Karpas-422 (cell line): ENCODE results near the gene DDIT4. TPM values are rescaled to one million over a fixed set of nuclear protein-coding genes. Genes with fewer than 3 reads are reported as not detected.
"Not testable (repeated sequence)": the region's sequence is repeated elsewhere in the genome, so short reads cannot be mapped to it uniquely, and the experiment has no call there.

Source experiments
- DNase-seq: peaks from one replicate; pipeline ENCODE4 v3.0.0-alpha.2; 2015
- H2AFZ ChIP-seq: fragments of 200-600 bp; sonication (generic); 2 replicates; pipeline ENCODE4 v1.6.1; 2014; ENCODE audit warnings: antibody characterized with exemption, low read length, mixed read lengths
- H3K27ac ChIP-seq: fragments of 200-600 bp; sonication (generic); 2 replicates; pipeline ENCODE4 v1.5.1; 2014; ENCODE audit warnings: mild to moderate bottlenecking, low read length, moderate library complexity
- H3K27me3 ChIP-seq: fragments of 200-600 bp; sonication (generic); 2 replicates; pipeline ENCODE4 v1.6.1; 2014; ENCODE audit warnings: low read length, mixed read lengths
- H3K36me3 ChIP-seq: fragments of 200-600 bp; sonication (generic); 2 replicates; pipeline ENCODE4 v1.6.1; 2014; ENCODE audit warnings: low read length, mixed read lengths; ENCODE audit not compliant: insufficient read depth
- H3K4me1 ChIP-seq: fragments of 200-600 bp; sonication (generic); 2 replicates; pipeline ENCODE4 v1.6.1; 2014; ENCODE audit warnings: mild to moderate bottlenecking, low read length, mixed read lengths
- H3K4me2 ChIP-seq: fragments of 200-600 bp; sonication (generic); 2 replicates; pipeline ENCODE4 v1.6.1; 2014; ENCODE audit warnings: low read length, low read depth, mild to moderate bottlenecking; ENCODE audit not compliant: poor library complexity, severe bottlenecking
- H3K4me3 ChIP-seq: fragments of 200-600 bp; sonication (generic); 2 replicates; pipeline ENCODE4 v1.5.1; 2014; ENCODE audit warnings: mild to moderate bottlenecking, antibody characterized with exemption, low read length, mixed read lengths
- H3K79me2 ChIP-seq: fragments of 200-600 bp; sonication (generic); 2 replicates; pipeline ENCODE4 v1.6.1; 2014; ENCODE audit warnings: mild to moderate bottlenecking, low read length, mixed read lengths
- H3K9ac ChIP-seq: fragments of 200-600 bp; sonication (generic); 2 replicates; pipeline ENCODE4 v1.6.0; 2014; ENCODE audit warnings: low read length
- H3K9me2 ChIP-seq: fragments of 200-600 bp; sonication (generic), shearing (Covaris generic); replicated peaks from 2 replicates; pipeline ENCODE4 v1.6.0; 2014; ENCODE audit warnings: mild to moderate bottlenecking, low read length, moderate library complexity; ENCODE audit not compliant: insufficient read depth
- H3K9me3 ChIP-seq: fragments of 300-700, 200-600 bp; sonication (generic); 2 replicates; pipeline ENCODE4 v1.6.1; 2014; ENCODE audit warnings: low read length, mixed read lengths
- H4K20me1 ChIP-seq: fragments of 200-600 bp; sonication (generic); 2 replicates; pipeline ENCODE4 v1.6.1; 2014; ENCODE audit warnings: mild to moderate bottlenecking, antibody characterized with exemption, low read length, low read depth; ENCODE audit not compliant: insufficient read depth
- total RNA-seq: library from RNA; depleted of rRNA; stranded (reverse); fragments of >200 nt; shearing (Covaris generic); gene quantifications from 2 replicates; pipeline ENCODE4 v1.2.3, GENCODE V29; 2014; ENCODE audit warnings: low replicate concordance

Gene DDIT4
- total RNA-seq, 1 experiment from 2014 or later = 331 TPM

GRCh38 chr10:72267819-72268399 lies 5.8 kb upstream of the DDIT4 start:
- no peaks in the 10 kb centered on the region for H3K36me3 ChIP-seq
- no peak overlapping the region for H3K27ac ChIP-seq
- H3K4me1 ChIP-seq = peaks cover 20% of the 10 kb centered on the region
- no peak for DNase-seq
- no peak overlapping the region for H3K9ac ChIP-seq
- H3K4me3 ChIP-seq = no peak overlapping the region
- no peaks in the 10 kb centered on the region for H3K9me3 ChIP-seq
- no peaks in the 10 kb centered on the region for H4K20me1 ChIP-seq
- H3K9me2 ChIP-seq = no peaks in the 10 kb centered on the region
- H2AFZ ChIP-seq = no peak overlapping the region
- H3K27me3 ChIP-seq = no peaks in the 10 kb centered on the region
- no peak overlapping the region for H3K4me2 ChIP-seq
- no peaks in the 10 kb centered on the region for H3K79me2 ChIP-seq

- H3K27me3 ChIP-seq, H4K20me1 ChIP-seq, H3K79me2 ChIP-seq, H3K4me2 ChIP-seq, H2AFZ ChIP-seq, H3K4me3 ChIP-seq, H3K9me3 ChIP-seq, H3K9me2 ChIP-seq, DNase-seq, H3K9ac ChIP-seq, H3K27ac ChIP-seq, H3K36me3 ChIP-seq: not testable (repeated sequence)
- peaks cover 18% of the 10 kb centered on the region for H3K4me1 ChIP-seq
These were observed 5.1 kb upstream of the DDIT4 start for GRCh38 chr10:72268475-72269200.

GRCh38 chr10:72270607-72271281 lies 3.0 kb upstream of the DDIT4 start:
- H3K27ac ChIP-seq = no peak overlapping the region
- H3K27me3 ChIP-seq = no peaks in the 10 kb centered on the region
- DNase-seq = no peak
- H3K9ac ChIP-seq = no peak overlapping the region
- no peaks in the 10 kb centered on the region for H3K9me2 ChIP-seq
- no peak overlapping the region for H3K4me2 ChIP-seq
- no peaks in the 10 kb centered on the region for H3K9me3 ChIP-seq
- H3K4me1 ChIP-seq = peaks cover 28% of the 10 kb centered on the region
- peaks cover 18% of the 10 kb centered on the region for H4K20me1 ChIP-seq
- peaks cover 12% of the 10 kb centered on the region for H3K79me2 ChIP-seq
- H3K4me3 ChIP-seq = no peak overlapping the region
- H3K36me3 ChIP-seq = peaks cover 18% of the 10 kb centered on the region
- no peak overlapping the region for H2AFZ ChIP-seq

DNA sequence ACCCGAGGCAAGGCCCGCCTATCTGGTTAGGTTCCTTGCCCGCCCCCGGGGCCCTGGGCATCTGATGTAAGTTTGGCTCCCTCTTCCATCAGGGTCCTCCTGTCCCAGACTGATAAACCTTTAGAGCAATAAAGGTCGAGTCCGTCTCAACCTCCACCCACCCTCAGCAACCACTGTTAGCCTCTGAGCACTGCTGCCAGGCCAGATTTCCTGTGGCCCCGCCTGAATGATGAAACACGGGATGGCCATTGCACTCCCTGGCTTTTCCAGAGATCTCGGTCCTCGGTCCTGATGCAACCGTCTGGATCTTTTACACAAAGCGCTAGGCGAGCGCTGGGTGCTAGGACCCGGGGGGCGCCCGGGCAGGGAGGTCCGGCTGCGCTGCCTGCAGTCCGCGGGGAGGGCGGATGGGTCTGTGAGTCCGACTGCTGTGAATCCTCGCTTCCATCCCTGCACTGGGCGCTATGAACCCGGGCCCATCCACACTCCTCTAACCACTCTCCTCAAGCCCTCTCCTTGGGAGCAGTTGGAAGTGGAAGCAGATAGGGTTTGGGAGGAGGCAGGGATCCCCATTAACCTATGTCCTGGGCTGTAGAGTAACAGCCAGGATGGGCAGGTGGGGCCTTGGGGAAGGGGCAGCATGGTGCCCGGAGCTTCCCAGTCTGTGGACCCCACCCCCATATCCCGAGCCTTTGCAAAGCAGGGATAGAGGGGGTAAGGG lies 875 bp upstream of the DDIT4 start:
- peak overlapping the region; percentile 47 for H2AFZ ChIP-seq

DNA sequence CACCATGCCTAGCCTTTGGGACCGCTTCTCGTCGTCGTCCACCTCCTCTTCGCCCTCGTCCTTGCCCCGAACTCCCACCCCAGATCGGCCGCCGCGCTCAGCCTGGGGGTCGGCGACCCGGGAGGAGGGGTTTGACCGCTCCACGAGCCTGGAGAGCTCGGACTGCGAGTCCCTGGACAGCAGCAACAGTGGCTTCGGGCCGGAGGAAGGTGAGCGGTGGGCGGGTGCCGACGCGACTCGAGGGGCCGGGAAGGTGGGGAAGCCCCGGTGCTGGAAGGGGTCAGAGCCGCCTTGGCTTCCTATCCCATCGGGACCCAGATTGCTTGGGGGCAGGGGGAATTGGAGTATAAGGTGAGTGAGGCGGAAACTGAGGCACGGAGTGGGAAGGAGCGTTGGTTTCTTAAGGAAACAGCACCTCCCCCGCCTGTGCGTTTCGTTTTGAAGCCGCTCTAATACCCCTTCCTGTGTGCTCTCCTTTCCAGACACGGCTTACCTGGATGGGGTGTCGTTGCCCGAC lies 547 bp downstream of the DDIT4 start:
- peak overlapping the region; percentile 96 for H3K4me2 ChIP-seq
- DNase-seq = no peak
- H3K27me3 ChIP-seq = no peaks in the 10 kb centered on the region
- H2AFZ ChIP-seq = no peak overlapping the region
- peaks cover 18% of the 10 kb centered on the region for H3K36me3 ChIP-seq
- peak overlapping the region; percentile 76 for H3K4me3 ChIP-seq
- H3K4me1 ChIP-seq = peaks cover 36% of the 10 kb centered on the region
- no peaks in the 10 kb centered on the region for H3K9me3 ChIP-seq
- H3K27ac ChIP-seq = peak overlapping the region; percentile 93
- peaks cover 18% of the 10 kb centered on the region for H4K20me1 ChIP-seq
- peak overlapping the region; percentile 88 for H3K9ac ChIP-seq
- peaks cover 12% of the 10 kb centered on the region for H3K79me2 ChIP-seq
- H3K9me2 ChIP-seq = no peaks in the 10 kb centered on the region

More for the DNA sequence above, 875 bp upstream of the DDIT4 start:
- H3K4me1 ChIP-seq = peaks cover 36% of the 10 kb centered on the region
- no peaks in the 10 kb centered on the region for H3K9me3 ChIP-seq
- peak overlapping the region; percentile 76 for H3K4me3 ChIP-seq
- peak overlapping the region; percentile 95 for H3K9ac ChIP-seq
- H3K9me2 ChIP-seq = no peaks in the 10 kb centered on the region
- H4K20me1 ChIP-seq = peaks cover 18% of the 10 kb centered on the region
- peaks cover 12% of the 10 kb centered on the region for H3K79me2 ChIP-seq
- peak; percentile 87 for DNase-seq
- H3K27ac ChIP-seq = peak overlapping the region; percentile 80
- no peaks in the 10 kb centered on the region for H3K27me3 ChIP-seq
- H3K4me2 ChIP-seq = peak overlapping the region; percentile 96
- H3K36me3 ChIP-seq = peaks cover 18% of the 10 kb centered on the region

DNA sequence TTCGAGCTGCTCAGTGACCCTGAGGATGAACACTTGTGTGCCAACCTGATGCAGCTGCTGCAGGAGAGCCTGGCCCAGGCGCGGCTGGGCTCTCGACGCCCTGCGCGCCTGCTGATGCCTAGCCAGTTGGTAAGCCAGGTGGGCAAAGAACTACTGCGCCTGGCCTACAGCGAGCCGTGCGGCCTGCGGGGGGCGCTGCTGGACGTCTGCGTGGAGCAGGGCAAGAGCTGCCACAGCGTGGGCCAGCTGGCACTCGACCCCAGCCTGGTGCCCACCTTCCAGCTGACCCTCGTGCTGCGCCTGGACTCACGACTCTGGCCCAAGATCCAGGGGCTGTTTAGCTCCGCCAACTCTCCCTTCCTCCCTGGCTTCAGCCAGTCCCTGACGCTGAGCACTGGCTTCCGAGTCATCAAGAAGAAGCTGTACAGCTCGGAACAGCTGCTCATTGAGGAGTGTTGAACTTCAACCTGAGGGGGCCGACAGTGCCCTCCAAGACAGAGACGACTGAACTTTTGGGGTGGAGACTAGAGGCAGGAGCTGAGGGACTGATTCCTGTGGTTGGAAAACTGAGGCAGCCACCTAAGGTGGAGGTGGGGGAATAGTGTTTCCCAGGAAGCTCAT lies 1.1 kb downstream of the DDIT4 start:
- peaks cover 12% of the 10 kb centered on the region for H3K79me2 ChIP-seq
- no peak overlapping the region for H2AFZ ChIP-seq
- DNase-seq = peak; percentile 86
- peaks cover 36% of the 10 kb centered on the region for H3K4me1 ChIP-seq
- peaks cover 18% of the 10 kb centered on the region for H3K36me3 ChIP-seq
- H3K4me2 ChIP-seq = peak overlapping the region; percentile 96
- peak overlapping the region; percentile 93 for H3K27ac ChIP-seq
- peak overlapping the region; percentile 76 for H3K4me3 ChIP-seq
- no peaks in the 10 kb centered on the region for H3K9me2 ChIP-seq
- H3K9me3 ChIP-seq = no peaks in the 10 kb centered on the region
- peak overlapping the region; percentile 88 for H3K9ac ChIP-seq
- no peaks in the 10 kb centered on the region for H3K27me3 ChIP-seq
- H4K20me1 ChIP-seq = peaks cover 18% of the 10 kb centered on the region

GRCh38 chr10:72275351-72276012 lies 1.8 kb downstream of the DDIT4 start:
- peaks cover 12% of the 10 kb centered on the region for H3K79me2 ChIP-seq
- no peak overlapping the region for H2AFZ ChIP-seq
- peak overlapping the region; percentile 96 for H3K4me2 ChIP-seq
- no peaks in the 10 kb centered on the region for H3K9me3 ChIP-seq
- H3K36me3 ChIP-seq = peaks cover 18% of the 10 kb centered on the region
- H3K9ac ChIP-seq = peak overlapping the region; percentile 88
- H4K20me1 ChIP-seq = peaks cover 18% of the 10 kb centered on the region
- DNase-seq = no peak
- H3K27me3 ChIP-seq = no peaks in the 10 kb centered on the region
- peak overlapping the region; percentile 76 for H3K4me3 ChIP-seq
- peaks cover 36% of the 10 kb centered on the region for H3K4me1 ChIP-seq
- no peaks in the 10 kb centered on the region for H3K9me2 ChIP-seq
- H3K27ac ChIP-seq = peak overlapping the region; percentile 93
